ENCODE measurements around the gene ZNF182.
"Not testable (repeated sequence)": the region's sequence is repeated elsewhere in the genome, so short reads cannot be mapped to it uniquely, and the experiment has no call there.

ZNF182 gene

GRCh38 chrX:47992669-47993068 is 11.1 kb downstream of the ZNF182 start:
- DNase-seq = no peak

- DNase-seq = no peak
Observed at GRCh38 chrX:47992095-47992380, 11.8 kb downstream of the ZNF182 start.

GRCh38 chrX:47991263-47992094 is 12.3 kb downstream of the ZNF182 start:
- DNase-seq = no peak

DNA sequence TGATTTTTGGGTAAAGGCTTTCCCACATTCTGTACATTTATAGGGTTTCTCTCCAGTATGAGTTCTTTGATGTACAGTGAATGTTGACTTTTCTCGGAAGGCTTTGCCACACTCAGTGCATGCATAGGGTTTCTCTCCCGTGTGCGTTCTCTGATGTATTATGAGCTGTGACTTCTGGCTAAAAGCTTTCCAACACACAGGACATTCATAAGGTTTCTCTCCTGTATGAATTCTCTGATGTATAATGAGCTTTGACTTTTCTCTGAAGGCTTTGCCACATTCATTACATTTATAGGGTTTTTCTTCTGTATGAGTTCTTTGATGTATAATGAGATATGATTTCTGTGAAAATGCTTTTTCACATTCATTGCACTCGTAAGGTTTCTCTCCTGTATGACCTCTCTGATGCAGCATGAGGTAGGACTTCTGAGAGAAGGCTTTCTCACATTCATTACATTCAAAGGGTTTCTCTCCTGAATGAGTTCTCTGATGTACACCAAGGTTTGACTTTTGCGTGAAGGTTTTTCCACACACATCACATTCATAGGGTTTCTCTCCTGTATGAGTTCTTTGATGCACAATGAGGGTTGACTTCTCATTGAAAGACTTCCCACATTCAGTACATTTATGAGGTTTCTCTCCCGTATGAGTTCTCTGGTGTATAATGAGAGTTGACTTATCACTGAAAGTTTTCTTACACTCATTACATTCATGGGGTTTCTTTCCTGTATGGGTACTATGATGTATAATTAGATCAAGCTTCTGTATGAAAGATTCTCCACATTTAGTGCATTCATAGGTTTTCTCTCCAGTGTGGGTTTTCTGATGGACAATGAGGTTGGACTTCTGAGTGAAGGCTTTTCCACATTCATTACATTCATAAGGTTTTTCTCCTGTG is 27.3 kb downstream of the ZNF182 start:
- DNase-seq = no peak

DNA sequence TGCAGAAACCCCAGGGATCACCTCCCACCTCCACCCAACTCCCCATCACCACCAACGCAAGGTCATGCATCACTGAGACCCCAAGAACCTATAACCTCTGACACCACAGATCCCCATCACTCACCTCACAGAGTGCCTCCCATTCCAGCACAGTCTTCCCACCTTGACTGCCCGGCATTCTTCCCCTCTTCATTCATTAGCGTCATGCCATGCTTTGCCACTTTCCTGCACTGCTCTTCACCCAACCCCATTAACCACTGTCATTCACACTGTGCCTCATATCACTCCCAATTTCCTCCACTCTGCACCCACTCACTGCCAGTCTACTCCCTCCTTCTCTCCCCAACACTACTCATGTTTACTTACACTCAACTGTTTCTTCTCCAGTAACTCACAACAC is 30.6 kb downstream of the ZNF182 start:
- no peak for DNase-seq

- DNase-seq = not testable (repeated sequence)
Observed at GRCh38 chrX:47965526-47965925, 38.3 kb downstream of the ZNF182 start.

GRCh38 chrX:47961830-47962229 is 42.0 kb downstream of the ZNF182 start:
- not testable (repeated sequence) for DNase-seq

- DNase-seq = no peak
Observed at GRCh38 chrX:47960406-47960805, 43.4 kb downstream of the ZNF182 start.

- DNase-seq = no peak
Observed at GRCh38 chrX:47958761-47959342, 44.9 kb downstream of the ZNF182 start.

GRCh38 chrX:47958206-47958605 is 45.6 kb downstream of the ZNF182 start:
- not testable (repeated sequence) for DNase-seq

DNA sequence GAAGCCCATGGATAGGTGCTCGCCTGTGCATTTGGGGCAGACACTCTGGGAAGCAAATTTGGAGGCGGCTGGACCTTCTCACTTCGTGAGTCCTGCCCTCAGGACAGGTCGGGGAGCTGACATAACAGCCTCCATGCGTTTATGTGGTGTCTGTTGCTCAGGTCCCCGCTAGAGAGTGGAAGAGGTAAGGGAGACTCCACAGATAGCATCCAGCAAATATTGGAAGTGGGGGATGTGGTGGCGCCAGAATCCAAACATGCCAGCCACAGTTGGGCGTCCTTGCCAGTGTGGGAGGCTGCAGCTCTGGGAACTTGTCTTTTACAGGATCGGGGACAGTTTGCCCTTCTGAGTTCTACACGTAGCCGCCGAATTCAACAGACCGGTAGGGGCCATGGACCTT is 47.8 kb downstream of the ZNF182 start:
- no peak for DNase-seq

GRCh38 chrX:47955295-47955694 is 48.5 kb downstream of the ZNF182 start:
- DNase-seq = not testable (repeated sequence)

DNA sequence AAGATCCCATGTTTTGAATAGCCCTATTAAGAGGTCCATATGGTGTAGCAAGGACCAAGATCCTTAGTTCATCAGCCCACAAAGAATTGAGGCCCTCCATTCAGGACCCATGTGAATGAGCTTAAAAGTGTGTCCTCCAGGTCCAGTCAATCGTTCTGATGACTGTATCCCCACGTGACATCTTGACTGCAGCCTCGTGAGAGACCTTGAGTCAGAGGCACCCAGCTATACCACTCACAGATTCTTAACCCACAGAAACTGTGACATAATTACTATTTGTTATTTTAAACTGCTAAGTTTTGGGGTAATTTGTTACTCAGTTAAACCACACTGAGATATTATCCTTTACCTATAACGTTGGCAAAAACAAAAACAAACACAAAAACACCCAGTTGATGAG is 62.4 kb downstream of the ZNF182 start:
- DNase-seq = no peak

DNA sequence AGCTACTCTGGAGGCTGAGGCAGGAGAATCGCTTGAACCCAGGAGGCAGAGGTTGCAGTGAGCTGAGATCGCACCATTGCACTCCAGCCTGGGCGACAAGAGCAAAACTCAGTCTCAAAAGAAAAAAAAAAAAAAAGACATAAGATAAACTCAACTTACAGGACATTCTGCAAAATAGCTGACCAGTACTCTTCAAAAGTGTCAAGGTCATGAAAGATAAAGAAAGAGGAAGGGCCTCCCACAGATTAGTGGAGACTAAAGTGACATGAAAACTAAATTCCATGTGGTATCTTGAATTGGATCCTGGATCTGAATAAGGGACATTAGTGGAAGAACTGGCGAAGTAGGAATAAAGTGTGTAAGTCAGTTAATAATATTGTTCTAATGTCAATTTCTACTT is 63.3 kb downstream of the ZNF182 start:
- DNase-seq = no peak

GRCh38 chrX:47936940-47937317 is 66.9 kb downstream of the ZNF182 start:
- no peak for DNase-seq

- DNase-seq = no peak
Observed at GRCh38 chrX:47936224-47936939, 67.4 kb downstream of the ZNF182 start.

DNA sequence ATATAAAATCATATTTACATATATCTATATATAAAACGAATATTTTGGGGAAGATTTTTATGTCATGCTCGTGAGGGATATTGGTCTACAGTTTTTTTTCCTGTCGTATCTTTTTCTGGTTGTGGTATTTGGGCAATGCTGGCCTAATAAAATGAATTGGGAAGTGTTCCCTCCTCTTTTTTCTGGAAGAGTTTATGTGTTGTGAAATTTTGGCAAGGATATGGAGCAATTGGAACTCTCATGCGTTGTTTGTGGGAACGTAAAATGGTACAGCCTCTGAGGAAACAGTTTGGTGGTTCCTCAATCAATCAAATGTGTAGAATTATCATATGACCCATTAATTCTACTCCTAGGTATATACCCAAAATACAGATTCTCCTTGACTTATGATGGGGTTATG is 69.8 kb downstream of the ZNF182 start:
- DNase-seq = no peak

- DNase-seq = not testable (repeated sequence)
Observed at GRCh38 chrX:47931970-47932369, 71.8 kb downstream of the ZNF182 start.

- no peak for DNase-seq
Observed at GRCh38 chrX:47927212-47927611, 76.6 kb downstream of the ZNF182 start.

Data from NCI-H187 (cell line).